Astrocyte (in vitro differentiated cells and primary cell): Measurements from ENCODE around the gene CBLN4. TPM values are rescaled to one million over a fixed set of nuclear protein-coding genes. Genes with fewer than 3 reads are reported as not detected.

Experiments
- DNase-seq: peaks from one replicate; pipeline ENCODE4 v3.0.0-alpha.2; 2010; ENCODE audit warnings: low read depth
- FAIRE-seq: peaks from 2 replicates; lab custom pipeline; 2011; peaks lifted over from hg19 to GRCh38; lab: Jason Lieb, UNC
- H2AFZ ChIP-seq: 2 replicates; pipeline ENCODE4 v1.6.0; 2012; ENCODE audit warnings: low read depth, low read length, inconsistent platforms
- H3K27ac ChIP-seq: 2 replicates; pipeline ENCODE4 v1.5.1; 2011; ENCODE audit warnings: low read depth, low read length, inconsistent platforms
- H3K27me3 ChIP-seq: 2 replicates; pipeline ENCODE4 v1.6.0; 2011; ENCODE audit warnings: low read length, inconsistent platforms; ENCODE audit not compliant: insufficient read depth
- H3K36me3 ChIP-seq: 2 replicates; pipeline ENCODE4 v1.5.1; 2011; ENCODE audit warnings: low read length, inconsistent platforms; ENCODE audit not compliant: insufficient read depth
- H3K4me1 ChIP-seq: 2 replicates; pipeline ENCODE4 v1.5.1; 2011; ENCODE audit warnings: low read length, inconsistent platforms; ENCODE audit not compliant: insufficient read depth
- H3K4me2 ChIP-seq: 2 replicates; pipeline ENCODE4 v1.6.0; 2012; ENCODE audit warnings: low read length, inconsistent platforms
- H3K4me3 ChIP-seq: 2 replicates; pipeline ENCODE4 v1.5.1; 2011; ENCODE audit warnings: low read depth, mild to moderate bottlenecking, low read length, inconsistent platforms; ENCODE audit not compliant: insufficient read depth
- H3K79me2 ChIP-seq: 2 replicates; pipeline ENCODE4 v1.6.0; 2012; ENCODE audit warnings: mild to moderate bottlenecking, low read length, inconsistent platforms; ENCODE audit not compliant: insufficient read depth
- H3K9ac ChIP-seq: 2 replicates; pipeline ENCODE4 v1.6.0; 2012; ENCODE audit warnings: mild to moderate bottlenecking, low read length, inconsistent platforms
- H3K9me3 ChIP-seq: 2 replicates; pipeline ENCODE4 v1.5.1; 2012; ENCODE audit warnings: low read depth, mild to moderate bottlenecking, low read length, inconsistent platforms; ENCODE audit not compliant: insufficient read depth
- H4K20me1 ChIP-seq: 2 replicates; pipeline ENCODE4 v1.6.0; 2012; ENCODE audit warnings: low read length, inconsistent platforms; ENCODE audit not compliant: insufficient read depth
- H3K27ac Mint-ChIP-seq: one replicate; pipeline ENCODE4 v1.8.0; 2021; ENCODE audit warnings: mild to moderate bottlenecking, mixed read lengths; ENCODE audit not compliant: unreplicated experiment
- H3K27me3 Mint-ChIP-seq: one replicate; pipeline ENCODE4 v1.8.0; 2021; ENCODE audit warnings: low read depth, mixed read lengths; ENCODE audit not compliant: unreplicated experiment
- H3K36me3 Mint-ChIP-seq: one replicate; pipeline ENCODE4 v1.8.0; 2021; ENCODE audit warnings: low read depth, mixed read lengths; ENCODE audit not compliant: unreplicated experiment
- H3K4me1 Mint-ChIP-seq: one replicate; pipeline ENCODE4 v1.8.0; 2021; ENCODE audit warnings: low read depth, mixed read lengths; ENCODE audit not compliant: unreplicated experiment
- H3K4me3 Mint-ChIP-seq: one replicate; pipeline ENCODE4 v1.8.0; 2021; ENCODE audit warnings: mild to moderate bottlenecking, moderate library complexity, mixed read lengths; ENCODE audit not compliant: unreplicated experiment
- H3K9me3 Mint-ChIP-seq: one replicate; pipeline ENCODE4 v1.8.0; 2021; ENCODE audit warnings: mild to moderate bottlenecking, mixed read lengths; ENCODE audit not compliant: unreplicated experiment
- CTCF ChIP-seq: IDR thresholded peaks from 2 replicates; pipeline ENCODE4 v1.5.1; 2011; ENCODE audit warnings: low read depth, mild to moderate bottlenecking, inconsistent platforms, low read length, moderate library complexity; ENCODE audit not compliant: insufficient read depth
- EZH2 ChIP-seq: IDR thresholded peaks from 2 replicates; pipeline ENCODE4 v1.6.1; 2012; ENCODE audit warnings: mild to moderate bottlenecking, low read length, inconsistent platforms; ENCODE audit not compliant: insufficient read depth
- total RNA-seq: library from RNA; stranded (reverse); gene quantifications from 2 replicates; pipeline ENCODE4 v1.2.1, GENCODE V29; 2021

Gene CBLN4
- total RNA-seq, 1 donor from 2014 or later = not detected

GRCh38 chr20:55947701-55948100 is 57.6 kb downstream of the CBLN4 start:
- H3K9me3 ChIP-seq = peaks cover 7% of the 10 kb centered on the region
- no peak for FAIRE-seq
- H3K36me3 ChIP-seq = no peaks in the 10 kb centered on the region

More at GRCh38 chr20:55947701-55948100, 57.6 kb downstream of the CBLN4 start:
- Mint-ChIP-seq H3K4me3 (no peak overlapping the region), H3K27me3 (no peaks in the 10 kb centered on the region), H3K4me1 (no peaks in the 10 kb centered on the region), H3K36me3 (no peaks in the 10 kb centered on the region), H3K27ac (no peak overlapping the region), H3K9me3 (peaks cover 2% of the 10 kb centered on the region)
- no peaks in the 10 kb centered on the region for H3K27me3 ChIP-seq
- H3K4me3 ChIP-seq = no peak overlapping the region
- DNase-seq = no peak
- H3K79me2 ChIP-seq = no peaks in the 10 kb centered on the region
- no peak for TF ChIP-seq EZH2
- TF ChIP-seq CTCF = no peak
- H3K4me2 ChIP-seq = no peak overlapping the region
- H3K9ac ChIP-seq = no peak overlapping the region
- H4K20me1 ChIP-seq = no peaks in the 10 kb centered on the region
- no peak overlapping the region for H2AFZ ChIP-seq
- no peaks in the 10 kb centered on the region for H3K4me1 ChIP-seq
- no peak overlapping the region for H3K27ac ChIP-seq

Other genes with a start within 250 kb of the CBLN4 start
- gene MC3R, start 243.2 kb upstream of the CBLN4 start, total RNA-seq = not detected in 2 replicates